Measurements from ENCODE around the gene TMEM91.

The TMEM91 gene

DNA sequence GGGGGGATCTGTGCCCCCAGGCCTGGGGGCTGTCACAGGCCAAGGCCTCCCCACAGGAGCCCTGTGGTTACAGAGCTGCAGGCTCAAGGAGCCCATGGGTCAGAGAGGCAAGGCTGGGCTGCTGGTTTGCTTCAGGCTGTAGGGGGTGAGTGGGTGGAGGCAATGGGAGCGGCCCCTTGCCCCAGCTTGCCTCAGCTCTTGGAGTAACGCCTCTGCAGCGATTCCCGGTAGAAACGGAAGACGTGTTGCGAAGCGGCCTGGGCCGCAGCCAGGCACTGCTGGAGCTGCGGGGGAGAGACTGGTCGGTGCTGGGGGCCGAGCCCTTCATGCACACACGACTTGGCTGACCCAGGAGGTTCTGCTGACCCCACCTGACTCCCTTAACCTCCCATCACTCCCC is 10.1 kb downstream of the TMEM91 start:
- POLR2A ChIA-PET = no interaction called here

DNA sequence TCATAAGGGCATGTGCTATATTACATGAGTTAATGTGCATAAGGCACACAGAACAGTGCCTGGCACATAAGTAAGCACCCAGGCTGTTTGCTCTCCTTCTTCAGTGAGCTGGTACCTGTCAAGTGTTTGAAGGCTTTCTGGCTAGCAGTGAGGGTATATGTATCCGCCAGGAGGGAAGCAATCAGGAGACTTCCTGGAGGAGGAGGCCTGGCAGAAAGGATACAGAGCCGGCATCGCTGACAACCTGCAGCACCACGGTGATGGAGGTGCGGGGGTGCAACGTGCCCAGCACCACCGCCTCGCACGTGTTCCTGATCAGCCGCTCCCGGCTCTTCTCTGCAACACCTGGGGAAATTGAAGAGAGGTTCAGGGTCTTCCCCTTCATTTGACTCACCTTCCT is 15.3 kb downstream of the TMEM91 start:
- no peak for DNase-seq (ENCODE audit: extremely low spot score)
- TF ChIP-seq, protein P1, sequence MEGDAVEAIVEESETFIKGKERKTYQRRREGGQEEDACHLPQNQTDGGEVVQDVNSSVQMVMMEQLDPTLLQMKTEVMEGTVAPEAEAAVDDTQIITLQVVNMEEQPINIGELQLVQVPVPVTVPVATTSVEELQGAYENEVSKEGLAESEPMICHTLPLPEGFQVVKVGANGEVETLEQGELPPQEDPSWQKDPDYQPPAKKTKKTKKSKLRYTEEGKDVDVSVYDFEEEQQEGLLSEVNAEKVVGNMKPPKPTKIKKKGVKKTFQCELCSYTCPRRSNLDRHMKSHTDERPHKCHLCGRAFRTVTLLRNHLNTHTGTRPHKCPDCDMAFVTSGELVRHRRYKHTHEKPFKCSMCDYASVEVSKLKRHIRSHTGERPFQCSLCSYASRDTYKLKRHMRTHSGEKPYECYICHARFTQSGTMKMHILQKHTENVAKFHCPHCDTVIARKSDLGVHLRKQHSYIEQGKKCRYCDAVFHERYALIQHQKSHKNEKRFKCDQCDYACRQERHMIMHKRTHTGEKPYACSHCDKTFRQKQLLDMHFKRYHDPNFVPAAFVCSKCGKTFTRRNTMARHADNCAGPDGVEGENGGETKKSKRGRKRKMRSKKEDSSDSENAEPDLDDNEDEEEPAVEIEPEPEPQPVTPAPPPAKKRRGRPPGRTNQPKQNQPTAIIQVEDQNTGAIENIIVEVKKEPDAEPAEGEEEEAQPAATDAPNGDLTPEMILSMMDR (IDR thresholded peaks at IDR 0.05; ENCODE audit: control extremely low read depth, extremely low read depth, low read depth, missing control alignments) = no peak
- ChIA-PET POLR2A (no interaction called here), CTCF (interaction anchor here (1.2 kb wide), 1 partner anchor 26 kb away, joined by 3 read pairs; no protein-coding TSS in a partner anchor)

More for the DNA sequence above, 10.1 kb downstream of the TMEM91 start:
- TF ChIP-seq, protein P1 (IDR thresholded peaks at IDR 0.05; ENCODE audit: control extremely low read depth, extremely low read depth, low read depth, missing control alignments) = no peak
- CTCF ChIA-PET = interaction anchor here (1.0 to 1.9 kb wide), 4 partner anchors 18 to 184 kb away, joined by 3 to 7 read pairs (median 3); no protein-coding TSS in a partner anchor
- no peak for DNase-seq (ENCODE audit: extremely low spot score)

DNA sequence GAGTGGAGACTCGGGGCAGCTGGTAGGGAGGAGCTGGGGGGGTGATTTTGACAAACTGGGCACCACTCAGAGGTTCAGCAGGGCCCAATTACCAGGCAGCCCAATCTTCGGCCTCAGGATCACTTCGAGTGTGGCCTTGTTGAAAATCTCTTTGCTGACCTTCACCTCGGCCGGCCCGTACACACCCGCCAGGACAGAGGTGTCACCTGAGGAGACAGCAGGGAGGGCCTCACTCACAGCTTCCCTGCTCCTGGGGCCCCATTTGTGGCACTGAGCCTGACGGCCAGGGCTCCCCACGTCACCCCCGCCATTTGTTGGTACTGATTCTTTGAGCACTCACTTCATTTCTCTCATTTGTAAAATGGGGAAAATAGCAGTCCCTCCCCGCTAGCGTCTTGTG is 16.4 kb downstream of the TMEM91 start:
- no peak for DNase-seq (ENCODE audit: extremely low spot score)
- TF ChIP-seq, protein P1 (IDR thresholded peaks at IDR 0.05; ENCODE audit: control extremely low read depth, extremely low read depth, low read depth, missing control alignments) = no peak
- POLR2A ChIA-PET = no interaction called here
- CTCF ChIA-PET = interaction anchor here (1.0 to 4.3 kb wide), 3 partner anchors 12 to 56 kb away, joined by 3 to 12 read pairs (median 4); no protein-coding TSS in a partner anchor

DNA sequence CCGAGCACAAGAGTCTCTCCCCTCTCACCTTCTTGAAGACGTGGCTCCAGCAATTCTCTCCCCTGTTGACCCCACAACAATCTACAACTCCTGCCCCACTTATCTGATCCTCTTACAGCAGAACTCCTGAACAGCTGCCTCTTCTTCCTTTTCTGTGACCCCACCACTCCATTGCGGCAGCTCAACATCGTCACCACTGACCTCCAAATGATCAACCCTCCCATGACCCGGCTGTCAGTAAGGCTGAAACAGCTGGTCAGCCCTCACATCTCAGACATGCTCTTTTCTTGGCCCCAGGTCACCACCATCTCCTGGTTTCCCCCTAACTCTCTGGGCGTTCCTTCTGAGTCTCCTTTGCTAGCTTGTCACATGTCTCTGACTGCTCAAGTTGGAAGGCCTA is 19.0 kb downstream of the TMEM91 start:
- TF ChIP-seq, protein P1 (IDR thresholded peaks at IDR 0.05; ENCODE audit: control extremely low read depth, extremely low read depth, low read depth, missing control alignments) = no peak
- DNase-seq (ENCODE audit: extremely low spot score) = no peak
- POLR2A ChIA-PET = no interaction called here
- CTCF ChIA-PET = interaction anchor here (0.6 to 4.3 kb wide), 4 partner anchors 15 to 1488 kb away, joined by 3 to 12 read pairs (median 5); partner anchors contain the start of gene B9D2

DNA sequence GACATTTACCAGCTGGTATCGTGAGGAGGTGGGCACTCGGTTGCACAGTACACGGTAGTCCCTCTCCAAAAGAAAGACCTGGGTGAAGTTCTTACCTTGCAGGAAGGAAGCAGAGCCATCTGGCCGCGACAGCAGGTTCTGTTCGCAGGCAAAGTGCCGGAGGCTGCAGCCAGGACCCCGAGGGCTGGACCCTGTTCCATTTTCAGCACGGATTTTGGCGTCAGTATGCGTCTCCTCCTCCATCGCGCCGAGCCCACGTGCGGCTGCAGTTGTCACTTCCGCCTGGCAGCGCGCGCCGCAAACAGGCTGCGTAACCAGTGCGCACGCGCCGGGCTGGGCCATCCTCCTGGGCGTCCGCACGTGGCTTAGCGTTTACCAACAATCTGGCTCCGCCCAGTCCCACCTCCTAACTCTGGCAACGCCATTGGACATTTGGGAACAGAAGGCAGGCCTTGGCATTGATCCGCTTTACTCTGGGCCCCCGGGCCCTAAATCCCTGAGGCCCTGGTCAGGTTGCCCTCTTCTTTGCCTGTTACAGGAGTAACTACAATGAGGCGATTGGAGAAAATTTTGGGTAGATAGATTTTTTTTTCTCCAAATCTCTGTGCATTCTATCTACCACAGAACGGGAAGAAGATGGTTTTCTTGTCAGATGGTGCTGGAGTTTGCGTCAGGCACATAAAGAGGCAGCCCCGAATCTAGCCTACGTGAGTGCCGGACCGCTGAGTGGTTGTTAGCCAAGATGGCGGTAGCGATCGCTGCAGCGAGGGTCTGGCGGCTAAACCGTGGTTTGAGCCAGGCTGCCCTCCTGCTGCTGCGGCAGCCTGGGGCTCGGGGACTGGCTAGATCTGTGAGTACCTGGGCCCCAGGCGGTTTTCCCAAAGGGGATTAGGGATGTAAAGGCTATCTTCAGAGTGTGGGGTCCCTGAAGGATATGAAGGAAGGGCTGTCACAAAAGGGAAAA is 21.0 kb downstream of the TMEM91 start, which contains the start of the genes BCKDHA and EXOSC5:
BCKDHA (plus strand) TSS at position 733 of the 964 bp plus-strand sequence; CDS start at position 743, 10 bp downstream.
EXOSC5 (minus strand) TSS at position 274 of the 964 bp plus-strand sequence; CDS start at position 243, 31 bp downstream.
- CTCF ChIA-PET = interaction anchor here (2.1 kb wide), 1 partner anchor 33 kb away, joined by 4 read pairs; the partner anchor contains the start of gene B9D2
- POLR2A ChIA-PET = interaction anchor here (0.7 kb wide), 1 partner anchor 169 kb away, joined by 3 read pairs; no protein-coding TSS in a partner anchor

DNA sequence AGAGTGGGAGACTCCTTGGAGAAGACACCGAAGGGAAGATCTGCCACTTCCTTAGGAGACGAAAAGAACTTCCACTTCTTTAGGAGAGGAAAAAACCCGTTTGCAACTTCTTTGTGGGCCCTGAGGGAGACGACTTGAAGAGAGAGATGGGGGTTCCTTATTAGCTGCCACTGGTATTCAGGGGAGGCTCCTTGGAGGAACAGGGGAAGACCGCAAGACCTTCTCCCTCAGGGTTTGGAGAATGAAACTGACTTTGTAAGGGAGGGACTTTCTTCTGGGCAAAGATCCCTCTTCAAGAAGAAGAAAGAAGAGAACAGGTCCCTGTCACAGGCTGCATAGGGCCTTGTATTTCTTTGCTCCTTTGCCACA is 21.7 kb downstream of the TMEM91 start:
- ChIA-PET CTCF (no interaction called here), POLR2A (no interaction called here)
- TF ChIP-seq, protein P1 (IDR thresholded peaks at IDR 0.05; ENCODE audit: control extremely low read depth, extremely low read depth, low read depth, missing control alignments) = no peak
- no peak for DNase-seq (ENCODE audit: extremely low spot score)

More for the DNA sequence above, 21.0 kb downstream of the TMEM91 start, which contains the start of the genes BCKDHA and EXOSC5:
- TF ChIP-seq, protein P1 (IDR thresholded peaks at IDR 0.05; ENCODE audit: control extremely low read depth, extremely low read depth, low read depth, missing control alignments) = no peak
- DNase-seq (ENCODE audit: extremely low spot score) = peak; percentile 99

Measured in GM10248 (cell line).